AG09309 (cell line): ENCODE measurements around the gene NUDT14.

Experiments used
- DNase-seq: peaks from one replicate; pipeline ENCODE4 v3.0.0-alpha.2; 2010; ENCODE audit warnings: low read depth
- H3K4me3 ChIP-seq: 2 replicates; pipeline ENCODE4 v1.5.1; 2011; ENCODE audit warnings: mild to moderate bottlenecking, low read depth, low read length, moderate library complexity; ENCODE audit not compliant: control insufficient read depth
- TF ChIP-seq, protein P1 (sequence below): IDR thresholded peaks from 2 replicates; pipeline ENCODE4 v1.5.1; 2011; ENCODE audit warnings: mild to moderate bottlenecking, low read depth, low read length, inconsistent platforms; ENCODE audit not compliant: insufficient read depth, control insufficient read depth; ENCODE audit errors: missing control alignments

Gene NUDT14

DNA sequence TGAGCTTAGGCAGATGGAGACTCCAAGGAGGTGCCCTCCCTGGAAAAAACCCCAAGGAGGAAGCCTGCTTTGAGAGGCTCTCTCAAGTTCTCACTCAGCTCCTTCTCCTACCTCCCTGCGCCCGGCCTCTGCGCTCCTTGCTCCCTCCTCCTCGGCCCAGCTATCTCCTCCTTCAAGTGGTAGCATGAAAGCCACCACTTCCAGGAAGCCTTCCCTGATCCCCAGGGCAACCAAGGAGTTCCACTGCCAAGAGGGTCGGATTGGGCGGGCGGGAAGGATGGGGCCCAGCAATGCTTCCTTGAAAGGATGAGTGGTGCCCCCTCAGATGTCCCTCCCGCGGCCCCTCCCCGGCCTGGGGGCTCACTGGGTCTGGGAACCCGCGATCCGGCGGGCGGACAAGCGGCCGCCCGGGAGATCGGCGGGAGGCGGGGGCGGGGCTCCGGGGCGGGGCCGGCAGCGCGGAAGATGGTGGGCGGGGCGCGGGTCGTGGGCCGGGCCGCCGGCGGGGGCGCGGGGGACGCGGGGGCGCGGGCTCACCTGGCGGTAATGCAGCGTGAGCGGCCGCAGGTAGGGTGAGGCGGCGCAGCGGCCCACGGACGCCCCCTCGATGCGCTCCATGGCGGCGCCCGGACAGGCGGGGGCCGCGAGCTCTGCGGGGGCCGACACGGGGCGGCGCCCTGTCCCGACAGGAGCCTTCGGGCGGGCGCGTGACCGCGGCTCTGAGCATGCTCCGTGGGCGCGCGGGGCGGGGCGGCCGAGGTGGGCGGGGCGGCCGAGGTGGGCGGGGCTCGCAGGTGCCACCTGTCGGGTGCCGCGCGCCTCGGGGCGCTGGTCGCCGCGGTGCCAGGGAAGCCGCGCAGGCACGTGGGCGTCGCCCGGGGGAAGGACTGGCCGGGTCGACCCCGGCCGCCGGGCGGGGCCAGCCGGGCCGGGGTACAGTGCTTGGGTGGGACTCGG lies at the start of gene NUDT14:
TSS of gene NUDT14 (minus strand) at position 721 of the 957 bp plus-strand sequence. CDS start at position 618, 103 bp downstream.
- peak within 1 kb of the TSS; percentile 51 for H3K4me3 ChIP-seq
- TF ChIP-seq, protein P1, sequence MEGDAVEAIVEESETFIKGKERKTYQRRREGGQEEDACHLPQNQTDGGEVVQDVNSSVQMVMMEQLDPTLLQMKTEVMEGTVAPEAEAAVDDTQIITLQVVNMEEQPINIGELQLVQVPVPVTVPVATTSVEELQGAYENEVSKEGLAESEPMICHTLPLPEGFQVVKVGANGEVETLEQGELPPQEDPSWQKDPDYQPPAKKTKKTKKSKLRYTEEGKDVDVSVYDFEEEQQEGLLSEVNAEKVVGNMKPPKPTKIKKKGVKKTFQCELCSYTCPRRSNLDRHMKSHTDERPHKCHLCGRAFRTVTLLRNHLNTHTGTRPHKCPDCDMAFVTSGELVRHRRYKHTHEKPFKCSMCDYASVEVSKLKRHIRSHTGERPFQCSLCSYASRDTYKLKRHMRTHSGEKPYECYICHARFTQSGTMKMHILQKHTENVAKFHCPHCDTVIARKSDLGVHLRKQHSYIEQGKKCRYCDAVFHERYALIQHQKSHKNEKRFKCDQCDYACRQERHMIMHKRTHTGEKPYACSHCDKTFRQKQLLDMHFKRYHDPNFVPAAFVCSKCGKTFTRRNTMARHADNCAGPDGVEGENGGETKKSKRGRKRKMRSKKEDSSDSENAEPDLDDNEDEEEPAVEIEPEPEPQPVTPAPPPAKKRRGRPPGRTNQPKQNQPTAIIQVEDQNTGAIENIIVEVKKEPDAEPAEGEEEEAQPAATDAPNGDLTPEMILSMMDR = no peak
- DNase-seq = no peak

DNA sequence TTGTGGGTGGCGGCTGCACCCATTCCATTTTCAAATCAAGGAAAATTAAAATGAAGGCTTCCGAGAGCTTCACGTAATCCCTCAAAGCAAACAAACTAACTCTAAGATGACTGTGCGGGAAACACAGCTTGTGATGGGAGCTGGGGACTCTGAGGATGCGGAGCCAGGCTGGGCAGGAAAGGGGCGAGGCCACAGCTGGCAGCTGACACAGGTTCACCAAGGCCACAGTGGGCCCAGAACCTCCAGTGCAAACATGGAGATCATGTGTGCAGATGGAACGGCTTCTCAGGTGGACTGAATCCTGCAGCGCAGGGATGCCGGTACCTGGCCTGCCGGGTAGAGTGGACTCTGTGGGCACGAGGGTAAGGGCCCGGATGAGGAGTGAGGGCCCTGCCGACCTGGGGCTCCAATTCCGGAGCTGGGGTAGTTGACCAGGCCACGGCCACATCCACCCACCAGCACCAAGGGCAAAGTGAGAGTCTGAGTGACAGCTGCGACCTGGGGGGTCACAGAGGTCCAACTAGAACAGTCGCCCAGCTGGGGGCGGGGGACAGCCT lies 48.1 kb upstream of the NUDT14 start:
- TF ChIP-seq, protein P1 = no peak
- H3K4me3 ChIP-seq = no peak overlapping the region
- DNase-seq = no peak

DNA sequence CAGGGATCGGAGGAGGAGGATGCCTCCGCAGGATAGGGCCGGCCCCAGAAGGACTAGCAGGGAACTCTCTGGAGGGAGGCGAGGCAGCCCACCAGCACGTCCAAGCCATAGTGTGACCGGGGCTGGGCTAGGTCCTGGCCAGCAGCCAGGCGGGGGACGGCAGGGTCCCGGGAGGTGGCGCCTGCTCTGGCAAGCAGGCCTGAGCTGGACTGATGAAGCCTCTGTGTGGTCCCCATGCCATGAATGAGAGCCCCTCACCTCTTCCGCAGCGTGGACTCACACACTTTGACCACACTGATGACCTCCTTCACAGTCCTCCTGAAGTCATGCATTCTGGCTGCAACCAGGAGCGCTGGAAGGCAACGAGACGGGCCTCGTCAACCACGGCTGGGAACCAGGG lies 47.5 kb upstream of the NUDT14 start:
- TF ChIP-seq, protein P1 = no peak
- no peak overlapping the region for H3K4me3 ChIP-seq

DNA sequence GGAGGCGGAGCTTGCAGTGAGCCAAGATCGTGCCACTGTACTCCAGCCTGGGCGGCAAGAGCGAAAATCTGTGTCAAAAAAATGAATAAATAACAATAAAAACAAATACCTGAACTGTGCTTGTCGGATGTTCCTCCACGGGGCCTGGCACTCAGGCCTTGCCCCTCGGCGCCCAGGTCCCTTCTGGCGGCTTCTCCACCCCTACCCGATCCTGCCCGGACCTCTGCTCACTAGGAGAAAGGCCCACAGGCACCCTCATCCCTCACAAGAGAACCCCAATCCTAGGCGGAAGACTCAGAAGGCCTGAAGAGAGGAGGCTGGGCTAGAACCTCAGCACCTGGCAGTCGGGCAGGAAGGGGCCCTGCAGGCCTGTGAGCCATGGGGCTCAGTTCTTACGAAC lies 46.2 kb upstream of the NUDT14 start:
- DNase-seq = no peak
- TF ChIP-seq, protein P1 = no peak
- H3K4me3 ChIP-seq = no peak overlapping the region

More for the DNA sequence above, 47.5 kb upstream of the NUDT14 start:
- DNase-seq = no peak

DNA sequence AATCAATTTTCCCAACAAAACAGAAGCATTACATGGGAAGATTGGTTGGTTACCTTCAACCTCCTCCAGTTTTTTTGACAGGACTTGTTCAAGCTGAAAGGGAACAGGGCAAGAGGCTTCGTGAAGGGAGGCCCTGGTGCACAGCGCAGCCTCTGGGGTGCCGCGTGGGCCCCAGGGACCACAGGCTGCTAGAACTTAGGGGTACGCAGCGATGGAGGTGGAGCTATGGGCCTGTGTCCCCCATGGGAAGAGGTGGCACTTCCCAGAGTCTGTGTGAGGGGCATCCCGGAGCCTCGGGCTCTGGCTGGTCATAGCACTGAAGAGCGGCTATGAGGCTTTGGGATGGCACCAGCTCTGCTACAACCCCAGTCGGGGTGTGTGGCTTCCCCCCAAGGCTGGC lies 45.1 kb upstream of the NUDT14 start:
- TF ChIP-seq, protein P1 = no peak
- DNase-seq = no peak
- H3K4me3 ChIP-seq = no peak overlapping the region

DNA sequence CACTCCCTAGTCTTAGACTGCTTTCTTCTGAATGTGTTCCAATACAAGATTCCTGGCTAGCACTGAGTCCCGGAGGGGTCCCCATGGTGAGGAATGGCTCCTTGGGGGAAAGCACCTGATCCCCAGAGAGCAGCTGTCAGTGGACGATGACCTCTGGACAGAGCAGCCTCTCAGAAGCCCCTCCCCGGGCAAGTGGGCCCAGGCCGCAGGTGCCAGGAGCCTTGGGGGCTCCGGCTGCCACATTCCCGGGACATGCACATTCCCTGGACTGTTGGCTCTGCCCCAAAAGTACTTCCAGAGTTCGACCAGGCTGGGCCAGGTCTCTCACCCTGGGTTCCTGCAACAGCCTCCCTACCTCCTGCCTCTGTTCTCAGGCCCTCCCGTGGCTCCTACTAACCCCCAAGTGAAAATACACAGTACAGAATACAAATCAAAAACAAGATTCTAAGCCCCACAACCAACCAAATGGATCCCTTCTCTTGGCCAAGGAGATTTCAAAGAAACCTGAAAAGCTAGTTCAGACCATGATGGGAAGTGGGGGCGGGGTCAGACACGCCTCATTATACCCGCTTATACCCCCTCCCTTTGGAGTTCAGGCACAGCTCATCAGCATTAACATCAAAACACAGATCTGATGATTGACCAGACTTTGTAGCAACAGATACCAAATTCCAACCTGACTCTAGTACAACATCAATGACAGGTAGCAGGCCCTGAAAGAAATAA lies 43.9 kb upstream of the NUDT14 start:
- TF ChIP-seq, protein P1 = no peak
- H3K4me3 ChIP-seq = no peak overlapping the region
- no peak for DNase-seq
